Fibroblast of peridontal ligament (primary cell): ENCODE results near the gene BCAS3.
"Not testable (repeated sequence)": the region's sequence is repeated elsewhere in the genome, so short reads cannot be mapped to it uniquely, and the experiment has no call there.

Source experiments
- DNase-seq: peaks from one replicate; pipeline ENCODE4 v3.0.0-alpha.2; 2010; ENCODE audit errors: extremely low read depth

The BCAS3 gene

DNA sequence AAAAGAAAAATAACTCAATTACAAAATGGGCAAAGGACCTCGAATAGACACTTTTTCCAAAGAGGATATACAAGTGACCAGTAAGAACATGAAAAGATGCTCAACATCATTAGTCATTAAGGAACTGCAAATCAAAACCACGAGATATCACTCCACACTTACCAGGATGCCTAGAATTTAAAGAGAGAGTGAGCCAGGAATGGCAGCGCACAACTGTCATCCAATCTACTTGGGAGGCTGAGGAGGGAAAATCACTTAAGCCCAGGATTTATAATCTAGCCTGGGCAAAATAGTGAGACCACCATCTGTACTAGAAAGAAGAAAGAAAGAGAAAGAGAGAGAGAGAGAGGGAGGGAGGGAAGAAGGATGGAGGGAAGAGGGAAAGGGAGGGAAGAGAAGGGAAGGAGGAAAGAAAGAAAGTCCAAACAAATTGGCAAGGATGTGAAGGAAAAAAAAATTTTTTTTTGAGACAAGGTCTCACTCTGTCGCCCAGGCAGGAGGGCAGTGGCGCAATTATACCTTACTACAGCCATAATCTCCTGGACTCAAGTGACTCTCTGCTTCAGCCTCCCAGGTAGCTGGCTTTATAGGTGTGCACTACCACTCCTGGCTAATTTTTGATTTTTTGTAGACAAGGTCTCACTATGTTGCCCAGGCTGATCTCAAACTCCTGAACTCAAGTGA is 744.6 kb downstream of the BCAS3 start:
- DNase-seq, result no peak

DNA sequence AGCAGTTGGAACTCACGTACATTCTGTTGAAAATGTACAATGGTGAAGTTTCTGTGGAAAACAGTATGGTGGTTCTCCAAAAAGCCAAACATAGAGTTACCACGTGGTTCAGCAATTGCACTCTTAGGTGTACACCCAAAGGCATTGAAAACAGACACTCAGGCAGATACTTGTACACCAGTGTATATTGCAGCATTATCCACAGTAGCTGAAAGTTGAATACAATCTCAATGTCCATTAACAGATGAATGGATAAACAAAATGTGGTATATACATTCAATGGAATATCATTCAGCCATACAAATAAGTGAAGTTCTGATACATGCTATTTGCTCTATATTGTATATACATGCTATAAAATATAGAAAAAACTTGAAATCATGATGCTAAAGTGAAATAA is 745.2 kb downstream of the BCAS3 start:
- no peak for DNase-seq

DNA sequence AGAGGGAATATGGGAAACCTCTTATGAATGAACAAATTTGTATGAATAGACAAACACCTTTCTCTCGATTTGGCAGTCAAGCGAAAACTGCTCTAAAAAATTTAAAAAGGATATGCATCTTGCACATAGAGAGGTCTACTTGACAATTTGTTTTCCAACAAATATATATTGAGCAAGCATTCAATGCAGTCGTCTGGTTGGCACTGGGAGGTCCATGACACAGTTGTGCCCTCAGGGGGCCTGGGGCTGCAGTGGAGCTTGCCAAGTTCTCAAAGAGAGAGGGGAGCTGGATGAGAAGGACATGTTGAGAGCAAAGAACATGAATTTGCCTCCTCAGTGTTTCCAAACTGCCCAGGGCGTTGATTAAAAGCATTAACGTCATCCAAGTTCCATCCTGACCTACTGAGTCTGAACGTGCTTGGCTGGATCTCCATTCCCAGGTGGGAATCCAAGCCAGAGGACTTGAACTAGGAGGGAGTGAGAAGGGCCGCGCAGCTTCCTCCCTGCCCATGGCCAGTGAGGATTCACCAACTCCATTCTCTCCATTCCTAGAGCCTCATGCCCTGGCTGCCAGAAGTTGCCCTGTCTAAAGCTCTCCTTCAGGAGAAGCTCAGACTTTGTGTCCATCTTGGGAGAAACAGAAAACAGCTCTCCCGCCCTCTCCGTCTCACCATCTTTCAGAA is 746.5 kb downstream of the BCAS3 start:
- no peak for DNase-seq

DNA sequence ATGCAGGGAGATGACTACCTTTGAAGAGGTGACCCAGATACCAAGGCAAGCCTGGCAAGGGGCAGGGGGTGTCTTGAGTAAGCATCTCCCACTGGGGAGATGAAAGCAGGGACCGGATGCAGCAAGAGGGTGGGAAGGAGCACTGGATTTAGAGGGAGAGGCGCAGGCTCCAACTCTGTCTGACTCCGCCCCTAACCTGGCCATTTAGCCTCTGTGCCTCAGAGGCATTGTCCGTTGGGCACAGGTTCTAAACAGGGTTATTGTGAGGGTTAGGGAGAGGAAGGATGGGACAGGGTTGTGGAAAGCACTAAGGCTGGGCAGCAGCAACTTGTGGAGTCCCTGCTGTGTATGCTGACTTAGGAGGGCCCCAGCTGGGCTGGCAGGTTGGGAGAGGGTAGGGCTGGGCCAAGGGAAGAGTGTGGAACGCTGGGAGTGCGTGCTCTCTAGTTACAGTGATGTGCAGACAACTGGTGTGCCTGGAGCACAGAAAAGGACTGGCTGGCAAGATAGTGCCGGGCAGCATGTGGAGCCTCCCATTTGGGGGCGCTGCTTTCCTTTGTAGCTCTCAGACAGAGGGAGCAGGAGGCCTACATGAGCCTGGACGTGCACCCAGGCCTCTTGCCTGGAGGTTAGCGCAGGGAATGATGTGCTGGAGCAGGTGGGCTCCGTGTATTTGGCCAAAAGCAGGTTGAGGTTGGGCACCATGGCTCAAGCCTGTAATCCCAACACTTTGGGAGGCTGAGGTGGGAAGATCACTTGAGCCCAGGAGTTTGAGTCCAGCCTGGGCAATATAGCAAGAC is 748.2 kb downstream of the BCAS3 start:
- no peak for DNase-seq

DNA sequence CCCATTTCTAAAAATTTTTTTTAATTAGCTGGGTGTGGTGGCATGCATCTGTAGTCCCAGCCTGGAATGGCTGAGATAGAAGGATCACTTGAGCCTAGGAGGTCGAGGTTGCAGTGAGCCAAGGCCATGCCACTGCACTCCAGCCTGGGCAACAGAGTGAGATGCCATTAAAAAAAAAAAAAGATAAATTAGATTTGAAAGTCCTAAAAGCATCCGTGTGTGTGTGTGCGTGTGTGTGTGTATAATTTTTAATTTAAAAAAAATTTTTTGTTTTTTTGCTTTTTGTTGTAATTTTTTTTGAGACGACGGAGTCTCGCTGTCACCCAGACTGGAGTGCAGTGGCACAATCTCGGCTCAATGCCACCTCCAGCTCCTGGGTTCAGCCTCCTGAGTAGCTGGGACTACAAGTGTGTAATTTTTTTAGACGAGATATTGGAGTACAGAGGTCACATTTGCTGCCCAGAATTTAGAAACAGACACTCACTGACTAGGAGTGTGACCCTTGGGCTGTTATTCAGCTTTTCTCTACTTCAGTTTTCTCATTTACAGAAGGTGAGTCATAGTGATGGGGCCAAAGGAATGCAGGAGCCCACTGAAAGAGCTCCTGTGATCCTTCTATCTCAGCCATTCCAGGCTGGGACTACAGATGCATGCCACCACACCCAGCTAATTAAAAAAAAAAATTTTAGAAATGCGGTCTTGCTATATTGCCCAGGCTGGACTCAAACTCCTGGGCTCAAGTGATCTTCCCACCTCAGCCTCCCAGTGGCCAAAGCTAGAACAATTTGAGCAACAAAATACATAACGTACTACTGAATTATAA is 749.0 kb downstream of the BCAS3 start:
- no peak for DNase-seq

DNA sequence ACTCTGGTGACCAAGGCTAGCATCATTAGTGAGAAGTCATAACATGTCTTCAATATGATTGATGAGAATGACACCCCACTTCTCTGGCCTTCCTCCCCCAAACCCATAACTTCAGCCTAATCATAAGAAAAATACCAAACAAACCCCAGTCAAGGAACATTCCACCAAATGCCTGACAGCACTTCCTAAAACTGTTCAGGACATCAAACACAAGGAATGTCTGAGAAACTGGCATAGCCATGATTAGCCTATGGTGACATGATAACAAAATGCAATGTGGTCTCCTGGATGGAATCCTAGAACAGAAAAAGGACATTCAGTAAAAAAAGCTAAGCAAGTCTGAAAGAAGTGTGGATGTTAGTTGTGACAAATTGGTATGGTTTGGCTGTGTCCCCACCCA is 749.9 kb downstream of the BCAS3 start:
- no peak for DNase-seq

DNA sequence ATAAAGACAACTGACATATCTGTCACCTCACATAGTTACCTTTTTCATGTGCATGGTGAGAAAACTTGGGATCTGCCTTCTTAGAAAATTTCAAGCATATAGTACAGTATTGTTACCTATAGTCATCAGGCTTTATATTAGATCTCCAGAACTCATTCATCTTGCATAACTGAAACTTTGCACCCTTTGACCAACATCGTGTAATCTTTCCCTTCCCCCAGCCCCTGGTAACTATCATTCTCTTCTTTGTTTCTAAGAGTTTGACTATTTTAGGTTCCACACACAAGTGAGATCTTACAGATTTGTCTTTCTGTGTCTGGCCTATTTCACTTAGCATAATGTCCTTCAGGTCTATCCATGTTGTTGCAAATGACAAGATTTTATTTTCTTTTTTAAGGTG is 751.6 kb downstream of the BCAS3 start:
- DNase-seq, result no peak

DNA sequence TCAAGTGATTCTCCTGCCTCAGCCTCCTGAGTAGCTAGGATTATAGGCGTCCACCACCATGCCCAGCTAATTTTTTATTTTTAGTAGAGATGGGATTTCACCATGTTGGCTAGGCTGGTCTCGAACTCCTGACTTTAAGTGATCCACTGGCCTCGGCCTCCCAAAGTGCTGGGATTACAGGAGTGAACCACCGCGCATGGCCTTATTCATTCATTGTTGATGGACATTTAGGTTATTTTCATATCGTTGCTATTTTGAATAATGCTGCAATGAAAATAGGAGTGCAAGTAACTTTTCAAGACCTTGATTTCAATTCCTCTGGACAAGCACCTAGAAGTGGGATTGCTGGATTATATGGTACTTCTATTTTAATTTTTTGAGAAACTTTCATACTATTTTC is 752.2 kb downstream of the BCAS3 start:
- DNase-seq, result not testable (repeated sequence)

DNA sequence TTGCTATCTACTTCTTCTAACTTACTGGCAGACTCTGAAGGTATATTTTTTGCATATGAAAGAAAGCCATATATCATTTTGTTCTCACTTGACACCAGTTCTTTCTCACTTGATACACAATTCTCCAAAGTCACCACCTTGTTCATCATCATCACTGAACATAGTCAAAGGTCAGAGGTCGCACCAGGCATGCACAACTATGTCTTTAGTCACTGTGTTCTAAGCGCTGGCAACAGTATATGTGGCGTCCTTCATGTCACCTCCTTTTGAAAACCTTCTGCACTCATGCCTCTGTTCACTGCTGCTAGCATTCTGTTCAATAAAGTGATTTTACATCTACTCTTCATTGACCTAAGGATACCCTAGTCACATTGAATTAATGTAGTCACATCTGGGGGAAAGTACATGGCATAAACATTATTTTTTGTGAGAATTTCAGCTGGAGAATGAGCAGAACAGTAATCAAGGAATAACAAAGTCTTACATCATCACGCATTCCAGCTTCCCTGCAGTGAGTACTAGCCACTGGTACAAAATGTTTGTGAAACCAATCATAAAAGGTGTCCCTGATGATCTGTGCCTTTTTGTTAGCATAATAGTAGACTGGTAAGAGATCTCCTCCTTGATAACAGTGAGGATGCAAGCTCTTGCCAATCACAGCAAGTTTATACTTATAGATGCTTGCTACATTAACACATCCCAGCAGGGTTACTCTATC is 754.1 kb downstream of the BCAS3 start:
- peak; percentile 33 for DNase-seq

DNA sequence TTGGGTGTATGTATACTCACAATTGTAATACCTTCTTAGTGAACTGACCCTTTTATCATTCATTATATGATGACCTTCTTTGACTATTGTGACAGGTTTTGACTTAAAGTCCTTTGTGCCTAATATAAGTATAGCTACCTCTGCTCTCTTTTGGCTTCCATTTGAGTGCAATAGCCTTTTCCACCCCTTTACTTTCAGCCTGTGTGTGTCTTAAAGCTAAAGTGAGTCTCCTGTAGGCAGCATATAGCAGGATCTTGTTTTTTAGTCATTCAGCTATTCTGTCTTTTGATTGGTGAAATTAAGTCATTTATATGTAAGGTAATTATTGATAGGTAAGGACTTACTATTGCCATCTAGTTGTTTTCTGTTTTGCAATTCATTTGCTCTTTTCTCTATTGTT is 758.6 kb downstream of the BCAS3 start:
- DNase-seq, result no peak

DNA sequence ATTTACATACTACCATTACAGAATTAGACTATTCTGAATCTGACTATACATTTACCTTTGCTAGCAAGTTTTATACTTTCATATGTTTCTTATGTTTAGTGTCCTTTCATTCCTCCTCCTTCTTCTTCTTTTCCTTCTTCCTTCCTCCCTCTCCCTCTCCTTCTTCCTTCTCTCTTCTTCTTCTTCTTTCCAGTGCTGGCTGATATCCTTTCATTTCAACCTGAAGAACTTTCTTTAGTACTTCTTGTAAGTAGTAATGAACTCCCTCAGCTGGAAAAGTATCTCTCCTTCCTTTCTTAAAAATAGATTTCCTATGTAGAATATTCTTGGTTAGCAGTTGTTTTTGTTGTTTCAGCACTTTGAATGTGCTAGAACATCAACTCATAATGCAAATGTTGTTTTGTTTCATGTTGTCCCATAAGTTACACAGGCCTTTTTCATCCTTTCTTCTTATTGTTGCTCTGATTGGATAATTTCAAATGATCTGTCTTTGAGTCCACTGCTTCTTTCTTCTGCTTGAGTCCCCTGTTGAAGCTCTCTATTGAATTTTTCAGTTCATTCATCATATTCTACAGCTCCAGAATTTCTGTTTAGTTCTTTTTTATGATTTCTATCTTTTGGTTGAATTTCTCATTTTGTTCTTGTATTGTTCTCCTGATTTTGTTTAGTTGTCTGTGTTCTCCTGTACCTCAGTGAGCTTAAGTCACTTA is 759.5 kb downstream of the BCAS3 start:
- no peak for DNase-seq

DNA sequence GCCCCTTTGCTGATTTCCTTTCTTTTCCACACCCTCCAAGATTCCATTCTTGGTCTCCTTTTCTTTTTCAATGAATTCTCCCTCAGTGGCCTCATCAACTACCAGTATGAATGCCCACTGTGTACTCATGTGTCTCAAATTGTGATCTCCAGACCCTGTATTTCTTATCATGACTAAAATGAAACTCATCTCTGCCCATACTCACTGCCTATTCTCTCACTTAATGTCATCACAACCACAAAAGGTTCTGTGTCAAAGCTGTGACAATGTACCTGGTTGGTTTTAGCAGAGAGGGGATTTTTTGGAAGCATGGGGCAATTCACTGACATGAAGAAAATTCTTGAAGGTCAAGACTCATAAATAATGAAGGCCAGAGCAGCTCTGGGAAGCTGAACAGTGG is 763.0 kb downstream of the BCAS3 start:
- DNase-seq, result no peak

DNA sequence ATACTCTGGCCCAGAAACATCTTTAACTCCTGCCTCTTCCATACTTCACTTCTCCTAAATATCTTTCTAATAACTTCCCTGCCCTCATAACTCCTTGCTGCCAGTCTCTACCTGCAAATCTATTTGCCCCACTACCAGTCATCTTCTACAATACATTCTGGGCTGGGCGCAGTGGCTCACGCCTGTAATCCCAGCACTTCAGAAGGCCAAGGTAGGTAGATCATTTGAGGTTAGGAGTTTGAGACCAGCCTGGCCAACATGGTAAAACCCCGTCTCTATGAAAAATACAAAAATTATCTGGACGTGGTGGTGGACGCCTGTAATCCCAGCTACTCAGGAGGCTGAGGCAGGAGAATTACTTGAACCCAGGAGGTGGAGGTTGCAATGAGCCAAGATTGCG is 763.9 kb downstream of the BCAS3 start:
- not testable (repeated sequence) for DNase-seq

DNA sequence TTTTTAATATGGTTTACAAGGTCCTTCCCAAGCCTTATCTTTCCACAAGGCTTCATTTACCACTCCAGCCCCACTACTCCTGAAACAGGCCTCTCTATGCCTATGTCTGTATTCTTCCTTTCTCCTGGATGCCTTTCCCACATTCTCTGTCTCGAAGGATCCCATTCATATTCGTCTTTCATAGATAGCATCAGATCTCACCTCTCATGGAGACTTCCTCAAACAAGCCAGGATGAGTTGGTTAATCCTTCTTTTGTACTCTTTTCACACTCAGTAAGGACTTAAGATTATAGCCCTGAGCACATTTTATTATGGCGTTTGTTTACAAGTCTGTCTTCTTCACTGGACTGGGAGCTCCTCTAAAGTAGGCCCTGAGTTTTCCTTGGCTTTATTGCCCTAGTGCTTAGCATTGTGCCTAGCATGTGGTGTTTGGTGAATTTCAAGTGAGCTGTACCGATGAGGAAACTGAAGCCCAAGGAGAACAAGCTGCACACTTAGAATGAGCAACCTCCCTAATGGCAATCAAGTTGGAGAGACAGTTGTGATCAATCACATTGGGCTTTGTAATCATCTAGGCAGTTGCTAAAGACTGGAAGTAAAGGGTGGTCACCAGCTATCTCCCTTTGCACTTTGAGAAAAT is 764.6 kb downstream of the BCAS3 start:
- no peak for DNase-seq
